ENCODE results near the gene GATD1. TPM values are rescaled to one million over a fixed set of nuclear protein-coding genes. Genes with fewer than 3 reads are reported as not detected.
A peak's percentile ranks its signal among the peaks of the same experiment; 100 is the strongest.

GATD1 gene
- total RNA-seq, 2 donors from 2014 or later = 36.7 to 44.3 TPM

- H3K36me3 Mint-ChIP-seq (ENCODE audit: low read depth) = no peaks in the 10 kb centered on the region
- ATAC-seq = peak; percentile 79
- H3K9me3 ChIP-seq (ENCODE audit: control insufficient read depth, low read length, poor library complexity, severe bottlenecking) = no peaks in the 10 kb centered on the region
- peak overlapping the region; percentile 86 for H3K4me3 Mint-ChIP-seq
- no peaks in the 10 kb centered on the region for H3K4me1 Mint-ChIP-seq
- DNase-seq = peak; percentile 89 to 95 (median 90)
- H3K27ac Mint-ChIP-seq = peak overlapping the region; percentile 32
- no peaks in the 10 kb centered on the region for H3K27me3 Mint-ChIP-seq
These were observed 42.0 kb upstream of the GATD1 start for GRCh38 chr11:819129-819931.

DNA sequence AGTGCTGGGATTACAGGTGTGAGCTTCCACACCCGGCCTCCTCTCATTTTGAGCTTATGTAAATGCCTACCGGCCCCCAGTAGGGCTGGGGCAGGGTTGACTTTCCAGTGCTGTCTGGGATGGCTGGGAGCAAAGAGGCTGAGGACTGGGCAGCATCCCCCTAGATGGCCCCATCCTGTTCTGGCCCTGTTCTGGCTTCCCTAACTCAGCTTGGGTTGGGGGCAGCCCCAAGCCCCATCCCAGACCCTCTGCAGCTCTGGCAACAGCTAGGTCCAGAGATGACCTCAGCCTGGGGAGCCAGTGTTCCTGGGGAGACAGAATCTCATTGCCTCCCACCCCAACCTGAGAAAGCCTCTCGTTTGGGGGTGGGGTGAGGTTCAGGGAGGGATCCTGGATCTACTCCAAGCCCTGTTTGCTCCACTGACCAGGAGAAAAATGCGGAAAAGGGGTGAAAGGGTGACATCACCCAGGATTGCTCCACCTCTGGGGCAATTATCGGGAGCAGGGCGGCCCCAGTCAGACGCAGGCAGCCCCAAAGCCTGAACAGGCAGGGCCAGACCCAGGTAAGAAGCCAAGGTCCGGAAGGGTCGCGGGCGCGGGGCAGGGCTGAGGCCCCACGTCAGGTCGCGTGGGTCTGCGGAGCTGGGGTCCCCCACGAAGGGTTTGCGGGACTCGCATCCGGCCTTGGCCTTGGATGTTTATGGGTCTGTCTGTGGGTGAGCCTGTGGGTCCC lies 41.3 kb upstream of the GATD1 start, which contains the start of gene PNPLA2:
Gene PNPLA2, plus strand, starts transcription at position 519 of the 733 bp plus-strand sequence. CDS start 805 bp downstream, outside the sequence.
- Mint-ChIP-seq H3K4me3 (peak within 1 kb of the TSS; percentile 86), H3K27me3 (no peaks in the 10 kb centered on the region), H3K4me1 (no peaks in the 10 kb centered on the region), H3K36me3 (ENCODE audit: low read depth) (peaks cover 3% of the 10 kb centered on the region), H3K27ac (peak within 1 kb of the TSS; percentile 57)
- no peak for DNase-seq
- ATAC-seq = no peak
- H3K9me3 ChIP-seq (ENCODE audit: control insufficient read depth, low read length, poor library complexity, severe bottlenecking) = no peaks in the 10 kb centered on the region

DNA sequence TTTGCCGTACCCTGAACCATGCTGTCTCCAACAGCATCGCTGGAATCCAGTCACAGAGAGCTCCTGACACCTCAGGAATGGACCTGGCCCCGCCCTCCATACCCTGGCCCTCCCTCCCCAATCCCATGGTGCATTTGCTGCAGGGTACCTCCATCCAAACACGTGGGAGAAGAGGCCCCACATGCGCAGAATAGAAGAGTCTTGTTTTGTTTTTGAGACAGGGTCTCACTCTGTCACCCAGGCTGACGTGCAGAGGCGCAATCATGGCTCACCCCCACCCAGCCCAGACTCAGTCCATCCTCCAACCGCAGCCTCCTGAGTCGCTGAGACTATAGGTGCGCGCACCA lies 39.1 kb upstream of the GATD1 start:
- no peak overlapping the region for H3K4me3 Mint-ChIP-seq
- peaks cover under 1% of the 10 kb centered on the region for H3K4me1 Mint-ChIP-seq
- no peak overlapping the region for H3K27ac Mint-ChIP-seq

GRCh38 chr11:815675-816432 lies 38.6 kb upstream of the GATD1 start:
- no peaks in the 10 kb centered on the region for H3K9me3 ChIP-seq (ENCODE audit: control insufficient read depth, low read length, poor library complexity, severe bottlenecking)
- no peak overlapping the region for H3K27ac Mint-ChIP-seq
- no peak overlapping the region for H3K4me3 Mint-ChIP-seq
- ATAC-seq (no peak), DNase-seq (no peak)
- H3K4me1 Mint-ChIP-seq = peaks cover 5% of the 10 kb centered on the region
- H3K27me3 Mint-ChIP-seq = no peaks in the 10 kb centered on the region
- peaks cover 3% of the 10 kb centered on the region for H3K36me3 Mint-ChIP-seq (ENCODE audit: low read depth)

More for the DNA sequence above, 39.1 kb upstream of the GATD1 start:
- H3K27me3 Mint-ChIP-seq = no peaks in the 10 kb centered on the region
- no peaks in the 10 kb centered on the region for H3K9me3 ChIP-seq (ENCODE audit: control insufficient read depth, low read length, poor library complexity, severe bottlenecking)
- H3K36me3 Mint-ChIP-seq (ENCODE audit: low read depth) = peaks cover 3% of the 10 kb centered on the region
- ATAC-seq (no peak), DNase-seq (no peak)

- peaks cover 3% of the 10 kb centered on the region for H3K36me3 Mint-ChIP-seq (ENCODE audit: low read depth)
- H3K4me3 Mint-ChIP-seq = no peak overlapping the region
- no peak for ATAC-seq
- DNase-seq = no peak
- H3K4me1 Mint-ChIP-seq = peaks cover 15% of the 10 kb centered on the region
- H3K9me3 ChIP-seq (ENCODE audit: control insufficient read depth, low read length, poor library complexity, severe bottlenecking) = no peaks in the 10 kb centered on the region
- no peak overlapping the region for H3K27ac Mint-ChIP-seq
- H3K27me3 Mint-ChIP-seq = no peaks in the 10 kb centered on the region
These were observed 36.3 kb upstream of the GATD1 start for GRCh38 chr11:813456-814096.

DNA sequence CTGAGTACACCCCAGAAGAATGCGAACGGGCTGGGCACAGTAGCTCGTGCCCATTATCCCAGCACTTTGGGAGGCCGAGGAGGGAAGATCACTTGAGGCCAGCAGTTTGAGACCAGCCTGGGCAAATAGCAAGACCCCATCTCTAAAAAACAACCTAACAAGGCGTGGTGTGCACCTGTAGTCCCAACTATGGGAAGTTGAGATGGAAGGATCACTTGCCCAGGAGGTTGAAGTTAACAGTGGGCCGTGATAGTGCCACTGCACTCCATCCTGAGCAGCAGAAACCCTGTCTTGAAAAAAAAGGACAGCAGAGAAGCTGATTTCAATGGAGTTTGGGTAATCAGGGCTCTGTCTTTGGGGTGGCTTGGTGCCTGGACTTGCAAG lies 35.8 kb upstream of the GATD1 start:
- no peaks in the 10 kb centered on the region for H3K9me3 ChIP-seq (ENCODE audit: control insufficient read depth, low read length, poor library complexity, severe bottlenecking)
- DNase-seq = no peak
- peaks cover 3% of the 10 kb centered on the region for H3K36me3 Mint-ChIP-seq (ENCODE audit: low read depth)
- H3K27me3 Mint-ChIP-seq = no peaks in the 10 kb centered on the region
- H3K4me3 Mint-ChIP-seq = no peak overlapping the region
- H3K27ac Mint-ChIP-seq = no peak overlapping the region
- H3K4me1 Mint-ChIP-seq = peaks cover 15% of the 10 kb centered on the region
- no peak for ATAC-seq

GRCh38 chr11:812390-812789 lies 35.1 kb upstream of the GATD1 start:
- peaks cover 18% of the 10 kb centered on the region for H3K4me1 Mint-ChIP-seq
- H3K9me3 ChIP-seq (ENCODE audit: control insufficient read depth, low read length, poor library complexity, severe bottlenecking) = no peaks in the 10 kb centered on the region
- ATAC-seq = no peak
- no peaks in the 10 kb centered on the region for H3K27me3 Mint-ChIP-seq
- no peak overlapping the region for H3K4me3 Mint-ChIP-seq
- peaks cover 3% of the 10 kb centered on the region for H3K36me3 Mint-ChIP-seq (ENCODE audit: low read depth)
- H3K27ac Mint-ChIP-seq = no peak overlapping the region
- no peak for DNase-seq

DNA sequence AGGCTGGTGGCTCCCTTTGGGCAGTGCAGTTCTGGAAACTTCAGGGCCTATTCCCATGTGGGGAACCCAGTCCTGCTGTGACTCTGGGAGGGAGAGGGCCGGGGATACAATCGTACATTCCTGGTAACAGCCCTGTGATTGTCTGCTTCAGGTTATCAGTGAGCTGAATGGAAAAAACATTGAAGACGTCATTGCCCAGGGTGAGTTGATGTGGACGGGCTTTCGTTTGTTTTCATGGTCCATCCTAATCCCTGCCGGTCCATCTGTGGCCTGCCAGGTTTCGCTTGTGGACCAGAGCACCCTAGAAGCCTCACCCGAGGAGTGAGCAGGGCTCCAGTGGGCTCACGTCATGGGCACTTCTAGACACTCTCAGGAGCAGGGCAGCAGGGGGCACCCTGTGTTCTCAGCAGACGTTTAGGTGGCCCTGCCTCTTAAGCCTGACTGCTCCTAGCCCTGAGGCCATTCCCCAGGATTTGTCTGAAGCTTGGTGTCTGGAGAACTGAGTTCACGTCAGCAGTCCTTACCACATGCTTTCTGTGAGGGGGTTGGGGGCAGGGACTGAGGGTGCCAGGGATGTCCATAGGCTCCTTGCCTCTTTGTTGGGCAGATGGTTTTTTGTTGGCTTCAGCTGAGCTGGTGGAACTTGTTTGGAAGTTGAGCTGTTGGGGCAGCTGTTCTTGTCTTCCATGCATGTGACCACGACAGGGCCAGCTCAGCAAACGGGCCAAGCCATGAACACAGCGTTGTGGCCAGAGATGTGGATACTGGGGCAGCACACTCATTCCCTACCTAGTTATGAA lies 34.4 kb upstream of the GATD1 start:
- Mint-ChIP-seq H3K4me1 (peaks cover 18% of the 10 kb centered on the region), H3K27ac (peak overlapping the region; percentile 97), H3K4me3 (peak overlapping the region; percentile 90), H3K27me3 (no peaks in the 10 kb centered on the region), H3K36me3 (ENCODE audit: low read depth) (peaks cover 3% of the 10 kb centered on the region)
- no peak for DNase-seq
- no peaks in the 10 kb centered on the region for H3K9me3 ChIP-seq (ENCODE audit: control insufficient read depth, low read length, poor library complexity, severe bottlenecking)
- ATAC-seq = no peak

DNA sequence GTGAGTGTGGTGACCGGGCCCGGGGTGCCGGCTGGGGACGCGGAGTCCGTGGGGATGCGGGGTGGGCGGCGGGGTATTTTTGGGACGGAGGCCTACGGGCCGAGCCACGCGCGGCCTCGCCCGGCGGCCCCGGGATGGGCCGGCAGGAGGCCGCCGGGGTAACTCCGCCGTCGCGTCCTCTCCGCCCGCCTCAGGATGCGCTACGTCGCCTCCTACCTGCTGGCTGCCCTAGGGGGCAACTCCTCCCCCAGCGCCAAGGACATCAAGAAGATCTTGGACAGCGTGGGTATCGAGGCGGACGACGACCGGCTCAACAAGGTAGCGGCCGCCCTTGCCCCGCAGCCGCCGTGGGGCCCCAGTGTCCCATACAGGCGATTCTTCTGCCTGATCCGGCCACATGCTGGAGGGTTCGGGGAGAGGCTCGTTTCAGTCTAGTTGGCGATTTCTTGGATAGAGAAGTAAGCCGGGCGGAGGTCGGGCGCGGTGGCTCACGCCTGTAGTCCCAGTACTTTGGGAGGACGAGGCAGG lies 32.8 kb upstream of the GATD1 start:
- no peaks in the 10 kb centered on the region for H3K9me3 ChIP-seq (ENCODE audit: control insufficient read depth, low read length, poor library complexity, severe bottlenecking)
- Mint-ChIP-seq H3K36me3 (ENCODE audit: low read depth) (peaks cover 3% of the 10 kb centered on the region), H3K27ac (peak overlapping the region; percentile 97), H3K27me3 (no peaks in the 10 kb centered on the region), H3K4me1 (peaks cover 21% of the 10 kb centered on the region), H3K4me3 (peak overlapping the region; percentile 90)
- ATAC-seq (peak; percentile 30), DNase-seq (no peak)

DNA sequence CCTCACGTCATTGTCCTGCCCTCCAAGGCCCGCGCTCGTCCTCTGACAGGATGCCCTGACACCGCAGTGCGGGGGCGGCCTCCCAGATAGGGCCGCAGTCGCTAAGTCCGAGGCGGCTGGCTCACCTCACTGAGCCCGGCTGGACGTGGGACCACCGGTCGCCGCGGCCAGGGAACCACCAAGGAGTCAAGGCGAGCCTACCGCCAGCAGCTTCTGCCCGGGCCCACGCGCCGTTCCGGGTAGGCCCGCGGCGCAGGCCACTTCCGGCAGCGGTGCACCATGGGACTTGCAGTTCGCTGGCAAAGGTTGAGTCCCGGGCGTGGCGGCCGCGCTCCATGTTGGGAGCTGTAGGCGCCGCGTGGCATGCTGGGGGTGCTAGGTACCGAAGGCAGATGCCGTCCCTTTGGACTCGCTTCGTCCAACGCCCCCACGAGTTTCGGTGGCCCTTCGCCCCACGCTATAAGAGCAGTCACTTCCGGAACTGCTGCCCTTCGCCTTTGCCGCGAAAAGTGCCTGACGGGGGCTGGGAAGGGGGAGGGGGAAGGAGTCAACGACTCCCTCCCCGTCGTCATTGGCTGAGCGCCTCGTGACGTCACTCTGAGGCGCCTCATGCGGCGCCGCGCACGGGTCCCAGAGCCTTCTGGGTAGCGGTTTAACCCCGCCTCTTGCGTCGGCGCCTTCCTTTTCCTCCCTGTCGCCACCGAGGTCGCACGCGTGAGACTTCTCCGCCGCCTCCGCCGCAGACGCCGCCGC lies 32.2 kb upstream of the GATD1 start, which contains the start of gene RPLP2:
Gene RPLP2, plus strand, starts transcription at position 681 of the 753 bp plus-strand sequence. CDS start 268 bp downstream, outside the sequence.
- H3K9me3 ChIP-seq (ENCODE audit: control insufficient read depth, low read length, poor library complexity, severe bottlenecking) = no peaks in the 10 kb centered on the region
- peak; percentile 94 to 96 (median 95) for DNase-seq
- peak; percentile 87 for ATAC-seq
- Mint-ChIP-seq H3K4me1 (peaks cover 21% of the 10 kb centered on the region), H3K36me3 (ENCODE audit: low read depth) (peaks cover 3% of the 10 kb centered on the region), H3K27ac (peak within 1 kb of the TSS; percentile 97), H3K4me3 (peak within 1 kb of the TSS; percentile 90), H3K27me3 (no peaks in the 10 kb centered on the region)

- DNase-seq (peak in 1 of 3 donors; percentile 34), ATAC-seq (peak; percentile 0)
- H3K9me3 ChIP-seq (ENCODE audit: control insufficient read depth, low read length, poor library complexity, severe bottlenecking) = no peaks in the 10 kb centered on the region
- Mint-ChIP-seq H3K27me3 (no peaks in the 10 kb centered on the region), H3K4me1 (peaks cover 21% of the 10 kb centered on the region), H3K27ac (peak overlapping the region; percentile 97), H3K4me3 (peak overlapping the region; percentile 90), H3K36me3 (ENCODE audit: low read depth) (peaks cover under 1% of the 10 kb centered on the region)
These were observed 31.4 kb upstream of the GATD1 start for GRCh38 chr11:808427-809286.
